Stimulated activated CD4-positive, alpha-beta T cell treated with anti-CD3 and anti-CD28 coated beads, TNF-alpha, amount 100 ng/mL, for 48 hours (primary cell): ENCODE results near the gene CNPY1.
"Not testable (repeated sequence)": the region's sequence is repeated elsewhere in the genome, so short reads cannot be mapped to it uniquely, and the experiment has no call there.

Experiments used
- DNase-seq, 3 donors: peaks; one replicate each; pipeline ENCODE4 v3.0.0-alpha.2; 2020; ENCODE audit warnings: low read depth in 3 of 3

Gene CNPY1

DNA sequence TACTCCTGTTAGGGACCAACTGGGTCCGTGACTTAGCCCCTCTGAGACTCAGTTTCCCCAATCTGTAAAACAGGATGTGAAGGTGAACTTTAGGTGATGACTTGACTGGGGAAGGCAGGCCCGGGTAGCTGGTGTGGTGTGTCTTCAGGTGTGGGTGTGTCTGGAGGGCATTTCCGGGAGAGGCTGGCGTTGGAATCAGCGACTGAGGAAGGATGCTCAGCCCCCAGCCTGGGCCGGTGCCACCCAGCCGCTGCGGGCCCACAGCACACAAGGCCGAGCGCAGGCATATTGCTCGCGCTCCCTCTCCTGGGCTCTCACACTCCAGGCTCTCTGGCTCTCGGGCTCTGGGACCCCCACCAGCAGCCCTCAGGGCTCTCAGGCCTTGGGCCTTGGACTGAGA, 31.7 kb upstream of the CNPY1 start:
- DNase-seq = no peak

- DNase-seq = no peak
Observed at GRCh38 chr7:155577509-155577905, 31.1 kb upstream of the CNPY1 start.

DNA sequence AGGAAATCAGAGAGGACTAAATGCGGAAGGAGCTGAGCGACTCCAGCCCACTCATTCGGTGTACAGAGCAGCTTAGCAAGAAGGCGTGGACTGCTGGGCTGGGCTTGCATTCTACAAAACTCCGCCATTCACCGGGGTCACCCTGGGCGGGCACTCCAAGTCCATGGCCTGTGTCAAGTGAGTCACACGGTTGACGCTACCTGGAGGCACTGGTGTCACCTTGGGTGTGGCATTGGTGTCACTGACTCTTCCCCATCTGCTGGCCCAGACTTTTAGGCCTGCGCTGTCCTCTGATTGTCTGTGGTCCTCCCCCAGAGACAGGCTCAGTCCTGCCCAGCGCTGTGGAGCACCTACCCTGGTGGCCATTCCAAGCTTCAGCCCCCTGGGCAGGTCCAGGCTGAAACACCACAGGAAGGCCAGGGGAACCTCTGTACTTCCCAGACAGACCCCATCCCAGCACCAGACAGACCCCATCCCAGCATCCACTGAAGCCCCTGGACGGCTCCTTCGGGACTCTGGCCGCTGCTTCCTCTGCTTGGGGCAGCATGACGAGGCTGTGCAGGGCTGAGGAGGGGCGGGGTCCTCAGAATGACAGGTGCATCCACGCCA, 30.6 kb upstream of the CNPY1 start:
- no peak for DNase-seq

- DNase-seq = no peak
Observed at GRCh38 chr7:155576416-155576815, 30.1 kb upstream of the CNPY1 start.

- DNase-seq = no peak
Observed at GRCh38 chr7:155574556-155575290, 28.4 kb upstream of the CNPY1 start.

DNA sequence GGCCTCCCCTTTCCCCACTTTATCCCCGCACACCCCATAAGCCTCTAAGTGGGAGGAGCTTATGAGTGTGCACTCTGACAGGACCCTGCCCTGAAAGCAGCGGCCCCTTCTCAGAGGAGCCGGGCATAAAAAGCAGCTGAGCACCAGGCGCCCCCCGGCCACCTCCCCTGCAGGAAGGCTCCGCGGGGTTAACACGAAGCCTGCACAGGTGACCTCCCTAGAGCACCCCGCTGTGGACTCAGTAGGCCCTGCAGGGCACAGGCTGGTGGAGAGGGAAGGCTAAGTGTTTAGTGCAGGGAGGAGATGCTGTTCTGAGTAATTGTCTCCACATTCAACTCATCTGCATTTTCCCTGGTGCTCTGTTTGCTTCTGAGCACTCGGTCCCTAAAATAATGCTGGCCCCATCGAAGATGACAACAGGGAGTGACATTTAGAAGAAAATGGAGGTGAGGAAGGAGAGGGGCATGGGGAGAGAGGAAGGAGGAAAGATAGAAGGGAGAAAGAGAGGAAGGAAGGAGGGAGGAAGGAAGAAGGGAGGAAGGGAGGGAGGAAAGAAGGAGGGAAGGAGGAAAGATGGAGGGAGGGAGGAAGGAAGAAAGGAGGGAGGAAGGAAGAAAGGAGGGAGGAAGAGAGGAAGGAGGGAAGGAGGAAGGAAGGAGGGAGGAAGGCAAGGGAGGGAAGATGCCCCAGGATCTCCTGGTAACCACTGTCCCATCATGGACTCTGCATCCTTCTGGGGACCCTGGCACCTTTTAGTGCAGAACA, 25.4 kb upstream of the CNPY1 start:
- DNase-seq = no peak

DNA sequence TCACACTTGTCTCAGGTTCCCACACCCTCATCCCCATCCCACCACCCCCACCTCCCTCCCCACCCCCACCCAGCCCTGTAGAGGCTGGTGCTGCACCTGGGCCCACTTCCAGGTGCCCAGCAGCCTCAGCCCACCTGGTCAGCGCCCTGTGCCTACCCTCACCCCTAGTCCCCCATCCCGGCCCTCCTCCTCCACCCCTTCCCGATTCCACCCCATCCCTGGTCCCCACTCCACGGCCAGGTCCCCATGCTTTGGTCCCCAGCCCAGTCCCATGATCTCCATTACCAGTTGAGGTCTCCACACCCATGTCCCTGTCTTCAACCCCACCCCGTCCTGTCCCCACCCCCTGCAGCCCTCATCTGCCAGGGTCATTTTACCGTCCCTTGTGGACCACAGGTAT, 24.6 kb upstream of the CNPY1 start:
- no peak for DNase-seq

GRCh38 chr7:155570171-155570958, 24.0 kb upstream of the CNPY1 start:
- no peak for DNase-seq

GRCh38 chr7:155569681-155570080, 23.3 kb upstream of the CNPY1 start:
- no peak for DNase-seq

GRCh38 chr7:155568842-155569494, 22.6 kb upstream of the CNPY1 start:
- no peak for DNase-seq

- DNase-seq = no peak
Observed at GRCh38 chr7:155568333-155568660, 21.9 kb upstream of the CNPY1 start.

- DNase-seq = no peak
Observed at GRCh38 chr7:155567646-155568332, 21.4 kb upstream of the CNPY1 start.

DNA sequence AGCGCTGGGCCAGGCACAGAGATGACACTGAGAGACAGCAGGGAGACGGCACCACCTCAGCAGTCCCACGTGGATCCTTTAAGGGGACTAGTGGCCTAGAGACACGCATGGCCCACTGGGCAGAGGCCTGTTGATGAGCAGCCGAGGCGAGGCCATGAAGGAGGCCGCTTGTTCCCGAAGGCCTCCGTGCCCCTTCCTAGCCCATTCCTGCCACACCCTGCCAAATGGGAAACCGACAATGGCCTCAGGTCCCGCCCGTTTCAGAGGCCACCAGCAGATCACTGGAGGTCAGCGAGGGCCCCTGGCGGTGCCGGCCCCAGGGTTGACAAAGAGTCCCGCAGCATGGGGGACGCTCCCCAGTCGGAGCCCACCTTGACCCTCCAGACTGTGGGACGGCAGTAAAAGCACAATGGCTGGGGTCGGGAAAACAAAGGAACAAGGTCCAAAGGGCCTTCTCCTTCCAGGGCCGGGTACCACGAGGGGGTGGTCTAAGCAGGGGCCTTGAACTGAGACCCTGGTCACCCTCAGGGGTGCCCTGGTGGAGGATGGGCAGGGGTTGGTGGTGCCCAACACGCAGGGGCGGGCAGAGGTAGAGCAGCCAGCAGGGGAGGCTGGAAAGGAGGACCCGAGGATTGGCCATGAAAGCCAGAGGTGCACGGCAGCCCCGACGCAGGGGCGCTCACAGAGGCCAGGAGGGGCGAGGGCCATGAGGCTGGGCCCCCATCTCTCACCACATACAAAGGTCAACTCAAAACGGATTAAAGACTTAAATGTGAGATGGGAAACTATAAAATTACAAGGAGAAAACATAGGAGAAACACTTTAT, 19.9 kb upstream of the CNPY1 start:
- no peak for DNase-seq

GRCh38 chr7:155565596-155565995, 19.2 kb upstream of the CNPY1 start:
- DNase-seq = no peak

- not testable (repeated sequence) for DNase-seq
Observed at GRCh38 chr7:155562976-155563375, 16.6 kb upstream of the CNPY1 start.

DNA sequence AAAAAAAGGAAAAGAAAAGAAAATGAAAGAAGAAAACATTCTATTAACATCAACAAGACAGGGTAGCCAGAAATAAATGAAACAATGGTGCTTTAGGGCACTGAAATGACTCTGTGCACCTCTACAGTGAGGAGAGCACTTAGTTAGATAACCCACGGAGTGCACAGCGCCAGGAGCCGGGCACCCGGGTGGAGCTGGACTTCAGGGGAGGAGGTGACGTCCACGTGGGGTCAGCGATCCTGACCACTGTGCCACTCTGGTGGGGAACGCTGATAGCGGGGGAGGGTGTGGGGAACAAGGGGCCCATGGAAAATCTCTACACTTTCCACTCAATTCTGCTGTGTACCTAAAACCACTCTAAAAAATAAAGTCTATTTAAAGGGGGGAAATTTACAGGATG, 15.7 kb upstream of the CNPY1 start:
- no peak for DNase-seq

DNA sequence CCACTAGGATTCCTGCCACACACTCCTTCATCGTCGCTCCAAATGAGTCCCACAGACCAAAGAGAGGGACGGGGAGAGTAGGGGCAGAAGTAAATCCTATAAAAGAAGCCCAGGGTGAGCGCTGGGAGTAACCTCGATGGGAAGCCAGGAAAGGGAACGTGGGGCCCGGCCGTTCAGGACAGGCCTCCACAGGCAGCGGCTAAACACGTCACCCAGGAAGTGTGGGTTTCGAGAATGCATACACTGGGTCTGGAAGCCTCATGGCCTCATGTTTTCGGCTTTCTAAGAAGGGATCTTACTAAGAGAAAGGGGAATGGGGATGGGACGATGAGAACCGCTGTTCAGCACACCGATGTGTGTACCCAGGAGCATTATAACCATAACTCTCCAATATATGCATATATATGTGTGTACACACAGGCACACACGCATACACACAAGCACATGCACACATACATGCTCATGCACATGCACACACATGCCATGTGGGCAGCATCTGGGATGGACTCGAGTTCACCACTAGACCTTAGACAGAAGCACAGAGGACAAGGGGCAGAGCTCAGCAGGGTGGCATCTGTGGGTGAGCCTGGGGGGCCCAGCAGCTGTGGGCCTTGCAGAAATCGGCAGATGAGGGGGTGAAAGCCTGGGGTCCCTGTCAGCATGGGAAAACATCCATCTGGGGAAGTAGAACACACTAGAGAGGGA, 14.8 kb upstream of the CNPY1 start:
- DNase-seq = no peak

- no peak for DNase-seq
Observed at GRCh38 chr7:155560196-155560885, 14.0 kb upstream of the CNPY1 start.

GRCh38 chr7:155559519-155560108, 13.3 kb upstream of the CNPY1 start:
- no peak for DNase-seq
